Mesothelial cell of epicardium (in vitro differentiated cells): Measurements from ENCODE around the gene ISX. TPM values are rescaled to one million over a fixed set of nuclear protein-coding genes. Genes with fewer than 3 reads are reported as not detected.
A peak's percentile ranks its signal among the peaks of the same experiment; 100 is the strongest.

Experiments used
- DNase-seq, 2 experiments: peaks; one replicate each; pipeline ENCODE4 v3.0.0; 2021; ENCODE audit warnings: low spot score in 2 of 2; ENCODE audit not compliant: unreplicated experiment in 2 of 2
- H3K27ac Mint-ChIP-seq: 2 replicates; pipeline ENCODE4 v1.8.0; 2021; ENCODE audit warnings: mixed read lengths
- H3K27me3 Mint-ChIP-seq: 2 replicates; pipeline ENCODE4 v1.8.0; 2021; ENCODE audit warnings: low read depth, mixed read lengths
- H3K36me3 Mint-ChIP-seq: 2 replicates; pipeline ENCODE4 v1.8.0; 2021; ENCODE audit warnings: mixed read lengths
- H3K4me1 Mint-ChIP-seq: 2 replicates; pipeline ENCODE4 v1.8.0; 2021; ENCODE audit warnings: mixed read lengths
- H3K4me3 Mint-ChIP-seq: 2 replicates; pipeline ENCODE4 v1.8.0; 2021; ENCODE audit warnings: mild to moderate bottlenecking, moderate library complexity, mixed read lengths
- H3K9me3 Mint-ChIP-seq: 2 replicates; pipeline ENCODE4 v1.8.0; 2021; ENCODE audit warnings: mixed read lengths
- total RNA-seq: library from RNA; stranded (reverse); gene quantifications from 3 replicates; pipeline ENCODE4 v1.2.1, GENCODE V29; 2021
- TF ChIP-seq, protein P1 (sequence below): fragments of 200-600 bp; sonication (generic); IDR thresholded peaks from one replicate; pipeline ENCODE4 v1.5.0; 2021; ENCODE audit warnings: antibody characterized with exemption; ENCODE audit not compliant: unreplicated experiment

ISX gene
- total RNA-seq, 1 donor from 2014 or later: 1.9 TPM

DNA sequence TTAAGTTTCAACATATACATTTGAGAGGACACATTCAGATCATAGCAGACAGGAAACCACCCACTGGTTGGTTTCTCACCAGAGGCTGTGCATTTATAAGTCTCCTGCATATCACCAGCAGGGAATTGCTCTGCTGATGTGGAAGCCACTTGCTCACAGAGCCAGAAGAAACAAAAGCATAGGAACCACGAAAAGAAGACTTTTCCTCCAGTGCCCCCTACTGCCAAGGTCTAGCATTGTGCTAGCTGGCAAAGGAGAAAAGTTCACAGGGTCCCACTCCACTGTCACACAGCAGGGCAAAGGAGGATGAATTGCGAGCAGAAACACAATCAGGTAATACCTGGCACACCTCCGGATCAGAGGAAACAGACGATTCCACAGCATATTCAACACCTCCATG, 28.9 kb upstream of the ISX start:
- Mint-ChIP-seq H3K27ac (no peak overlapping the region), H3K36me3 (no peaks in the 10 kb centered on the region), H3K4me3 (no peak overlapping the region), H3K9me3 (no peaks in the 10 kb centered on the region), H3K4me1 (peaks cover 3% of the 10 kb centered on the region), H3K27me3 (peaks cover 5% of the 10 kb centered on the region)
- DNase-seq: no peak
- TF ChIP-seq, protein P1, sequence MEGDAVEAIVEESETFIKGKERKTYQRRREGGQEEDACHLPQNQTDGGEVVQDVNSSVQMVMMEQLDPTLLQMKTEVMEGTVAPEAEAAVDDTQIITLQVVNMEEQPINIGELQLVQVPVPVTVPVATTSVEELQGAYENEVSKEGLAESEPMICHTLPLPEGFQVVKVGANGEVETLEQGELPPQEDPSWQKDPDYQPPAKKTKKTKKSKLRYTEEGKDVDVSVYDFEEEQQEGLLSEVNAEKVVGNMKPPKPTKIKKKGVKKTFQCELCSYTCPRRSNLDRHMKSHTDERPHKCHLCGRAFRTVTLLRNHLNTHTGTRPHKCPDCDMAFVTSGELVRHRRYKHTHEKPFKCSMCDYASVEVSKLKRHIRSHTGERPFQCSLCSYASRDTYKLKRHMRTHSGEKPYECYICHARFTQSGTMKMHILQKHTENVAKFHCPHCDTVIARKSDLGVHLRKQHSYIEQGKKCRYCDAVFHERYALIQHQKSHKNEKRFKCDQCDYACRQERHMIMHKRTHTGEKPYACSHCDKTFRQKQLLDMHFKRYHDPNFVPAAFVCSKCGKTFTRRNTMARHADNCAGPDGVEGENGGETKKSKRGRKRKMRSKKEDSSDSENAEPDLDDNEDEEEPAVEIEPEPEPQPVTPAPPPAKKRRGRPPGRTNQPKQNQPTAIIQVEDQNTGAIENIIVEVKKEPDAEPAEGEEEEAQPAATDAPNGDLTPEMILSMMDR: peak; percentile 37

DNA sequence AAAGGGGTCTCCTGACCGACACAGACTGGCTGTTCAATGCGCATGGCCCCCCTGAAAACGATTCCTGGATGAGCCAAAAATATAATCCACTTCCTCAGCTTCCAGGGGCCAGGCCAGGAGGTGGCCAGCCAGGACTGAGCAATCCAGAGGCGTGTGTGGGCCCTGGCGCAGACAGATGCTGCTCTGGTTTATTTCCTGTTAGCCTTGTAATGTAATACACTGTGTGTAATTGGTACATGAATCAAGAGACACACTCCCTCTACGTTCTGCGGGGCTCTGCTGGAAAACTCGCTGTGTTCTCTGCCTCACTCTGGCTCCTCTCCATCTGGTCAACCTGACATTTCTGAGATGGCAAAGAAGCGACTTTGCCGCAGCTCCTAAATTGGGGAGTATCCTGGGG, 26.3 kb upstream of the ISX start:
- H3K27ac Mint-ChIP-seq: no peak overlapping the region
- H3K4me3 Mint-ChIP-seq: no peak overlapping the region
- H3K36me3 Mint-ChIP-seq: no peaks in the 10 kb centered on the region
- peaks cover 3% of the 10 kb centered on the region for H3K4me1 Mint-ChIP-seq
- peaks cover 2% of the 10 kb centered on the region for H3K27me3 Mint-ChIP-seq
- no peaks in the 10 kb centered on the region for H3K9me3 Mint-ChIP-seq
- no peak for DNase-seq
- TF ChIP-seq, protein P1: no peak

GRCh38 chr22:35043252-35043933, 22.6 kb upstream of the ISX start:
- H3K27me3 Mint-ChIP-seq: peaks cover 9% of the 10 kb centered on the region
- no peaks in the 10 kb centered on the region for H3K9me3 Mint-ChIP-seq
- H3K36me3 Mint-ChIP-seq: no peaks in the 10 kb centered on the region
- peaks cover 3% of the 10 kb centered on the region for H3K4me1 Mint-ChIP-seq
- no peak overlapping the region for H3K27ac Mint-ChIP-seq
- no peak overlapping the region for H3K4me3 Mint-ChIP-seq
- TF ChIP-seq, protein P1: no peak
- DNase-seq: no peak

GRCh38 chr22:35043934-35044319, 22.0 kb upstream of the ISX start:
- Mint-ChIP-seq H3K36me3 (no peaks in the 10 kb centered on the region), H3K9me3 (peaks cover 3% of the 10 kb centered on the region), H3K4me3 (no peak overlapping the region), H3K4me1 (peaks cover 3% of the 10 kb centered on the region), H3K27ac (no peak overlapping the region), H3K27me3 (peaks cover 9% of the 10 kb centered on the region)
- TF ChIP-seq, protein P1: no peak
- DNase-seq: no peak

GRCh38 chr22:35044607-35045390, 21.2 kb upstream of the ISX start:
- no peak overlapping the region for H3K4me3 Mint-ChIP-seq
- TF ChIP-seq, protein P1: no peak
- peaks cover 11% of the 10 kb centered on the region for H3K9me3 Mint-ChIP-seq
- H3K36me3 Mint-ChIP-seq: no peaks in the 10 kb centered on the region
- H3K27ac Mint-ChIP-seq: no peak overlapping the region
- H3K4me1 Mint-ChIP-seq: peaks cover under 1% of the 10 kb centered on the region
- peaks cover 9% of the 10 kb centered on the region for H3K27me3 Mint-ChIP-seq
- no peak for DNase-seq
